B cell (primary cell): ENCODE measurements around the gene CCR4. TPM values are rescaled to one million over a fixed set of nuclear protein-coding genes. Genes with fewer than 3 reads are reported as not detected.
"Not testable (repeated sequence)": the region's sequence is repeated elsewhere in the genome, so short reads cannot be mapped to it uniquely, and the experiment has no call there.

ENCODE experiments used
- ATAC-seq: fragments of 200-7000 bp; cut with Tn5 transposase; one replicate; pipeline ENCODE4 v1.10.0; 2021; ENCODE audit warnings: low read depth, mild to moderate bottlenecking, moderate number of reproducible peaks, moderate library complexity
- CTCF ChIA-PET: fragments of 350-600 bp; sonication (Branson Sonifier 250); formaldehyde crosslinking; loops from one replicate; lab custom pipeline; 2021; ENCODE audit warnings: antibody characterized with exemption, inconsistent platforms; lab: Charles Lee
- POLR2A ChIA-PET: fragments of 350-600 bp; sonication (Branson Sonifier 250); formaldehyde crosslinking; loops from one replicate; lab custom pipeline; 2021; ENCODE audit warnings: antibody characterized with exemption; lab: Charles Lee
- DNase-seq: peaks from one replicate; pipeline ENCODE4 v3.0.0; 2013
- H2AFZ ChIP-seq: 2 replicates; pipeline ENCODE4 v1.6.1; 2012; ENCODE audit warnings: mild to moderate bottlenecking, low read depth, low read length; ENCODE audit not compliant: insufficient read depth, poor library complexity, severe bottlenecking
- H3K27ac ChIP-seq, 2 donors: 1 replicate in 1 of 2; 2 replicates in 1 of 2; pipeline ENCODE4 v1.5.1; 2012 to 2013; ENCODE audit warnings: low read length in 2 of 2, mild to moderate bottlenecking in 2 of 2, moderate library complexity in 1 of 2
- H3K27me3 ChIP-seq, 4 experiments: fragments of 200-600 bp in 1 of 4; sonication (generic) in 1 of 4; replicated peaks in 1 of 4; 1 replicate in 2 of 4; 2 replicates in 2 of 4; pipeline versions ENCODE4 v1.6.1 to v1.7.0; 2013 to 2016; ENCODE audit warnings: low read length in 3 of 4, mild to moderate bottlenecking in 2 of 4, mixed read lengths in 1 of 4, moderate library complexity in 1 of 4; ENCODE audit not compliant: insufficient read depth in 4 of 4, control insufficient read depth in 3 of 4; ENCODE audit errors: control extremely low read depth in 1 of 4
- H3K36me3 ChIP-seq, 2 experiments: replicated peaks in 1 of 2; 1 replicate in 1 of 2; 2 replicates in 1 of 2; pipeline versions ENCODE4 v1.6.1 to v1.7.1; 2013; ENCODE audit warnings: low read length in 1 of 2; ENCODE audit not compliant: insufficient read depth in 2 of 2, control insufficient read depth in 1 of 2; ENCODE audit errors: control extremely low read depth in 1 of 2, extremely low read depth in 1 of 2
- H3K4me1 ChIP-seq, 2 donors: fragments of 200-600 bp in 1 of 2; sonication (generic) in 1 of 2; 1 replicate in 1 of 2; 2 replicates in 1 of 2; pipeline versions ENCODE4 v1.5.1 to v1.6.1; 2013 to 2017; ENCODE audit warnings: low read length in 2 of 2; ENCODE audit not compliant: control insufficient read depth in 2 of 2, insufficient read depth in 2 of 2
- H3K4me2 ChIP-seq: replicated peaks from 2 replicates; pipeline ENCODE3; 2012; ENCODE audit warnings: mild to moderate bottlenecking, low read depth, low read length; ENCODE audit not compliant: poor library complexity, severe bottlenecking
- H3K4me3 ChIP-seq, 5 experiments: fragments of 200-600 bp in 1 of 5; sonication (generic) in 1 of 5; 1 replicate in 3 of 5; 2 replicates in 2 of 5; pipeline versions ENCODE4 v1.5.1 to v1.7.0; 2011 to 2016; ENCODE audit warnings: low read length in 4 of 5, mild to moderate bottlenecking in 4 of 5, low read depth in 2 of 5, control low read depth in 1 of 5, moderate library complexity in 1 of 5; ENCODE audit not compliant: insufficient read depth in 1 of 5; ENCODE audit errors: control extremely low read depth in 1 of 5, extremely low read depth in 1 of 5
- H3K79me2 ChIP-seq: fragments of 200-600 bp; sonication (generic); one replicate; pipeline ENCODE4 v1.6.0; 2016; ENCODE audit warnings: low read length; ENCODE audit not compliant: control insufficient read depth, insufficient read depth
- H3K9ac ChIP-seq: fragments of 200-600 bp; sonication (generic); 2 replicates; pipeline ENCODE4 v1.6.1; 2017; ENCODE audit warnings: mild to moderate bottlenecking, low read length, moderate library complexity
- H3K9me3 ChIP-seq, 3 donors: one replicate each; pipeline versions ENCODE4 v1.6.1 to v1.7.1; 2013; ENCODE audit warnings: low read length in 2 of 3; ENCODE audit not compliant: control insufficient read depth in 2 of 3, insufficient read depth in 1 of 3; ENCODE audit errors: control extremely low read depth in 1 of 3
- H4K20me1 ChIP-seq: 2 replicates; pipeline ENCODE4 v1.6.0; 2012; ENCODE audit warnings: mild to moderate bottlenecking, low read length; ENCODE audit not compliant: insufficient read depth, control insufficient read depth, poor library complexity, severe bottlenecking
- H3K27ac Mint-ChIP-seq: one replicate; pipeline ENCODE4 v1.8.0; 2021; ENCODE audit warnings: mixed read lengths
- H3K27me3 Mint-ChIP-seq: one replicate; pipeline ENCODE4 v1.8.0; 2021; ENCODE audit warnings: mixed read lengths
- H3K4me1 Mint-ChIP-seq: one replicate; pipeline ENCODE4 v1.8.0; 2021; ENCODE audit warnings: mixed read lengths
- H3K4me3 Mint-ChIP-seq: one replicate; pipeline ENCODE4 v1.8.0; 2021; ENCODE audit warnings: mixed read lengths
- H3K9me3 Mint-ChIP-seq: one replicate; pipeline ENCODE4 v1.8.0; 2022; ENCODE audit warnings: mixed read lengths; ENCODE audit not compliant: insufficient read depth
- EZH2 ChIP-seq: IDR thresholded peaks from 2 replicates; pipeline ENCODE4 v1.6.1; 2012; ENCODE audit warnings: borderline replicate concordance, low read depth, mild to moderate bottlenecking, moderate library complexity, low read length; ENCODE audit not compliant: insufficient read depth, poor library complexity, severe bottlenecking
- WGBS: methylation state at CpG from one replicate; pipeline ENCODE4 v1.1.5; 2013; ENCODE audit warnings: missing lambda C conversion rate; ENCODE audit not compliant: insufficient coverage; 5-methylcytosine and 5-hydroxymethylcytosine counted together
- intact Hi-C: fragments of 100-400 bp; cut with micrococcal nuclease; formaldehyde crosslinking; loops from one replicate; pipeline ENCODE4 v1.10.0; 2022
- polyA plus RNA-seq: library from polyadenylated mRNA; depleted of rRNA; stranded (reverse); fragments of >200 nt; gene quantifications from 2 replicates; pipeline ENCODE4 v1.2.3, GENCODE V29; 2012
- total RNA-seq, 2 donors: library from RNA; stranded (reverse); fragments of 120-200 nt in 1 of 2; gene quantifications; 1 replicate in 1 of 2; 2 replicates in 1 of 2; pipeline versions ENCODE4 v1.2.3 to v1.2.4, GENCODE V29; 2013 to 2022
- TF ChIP-seq, protein P1 (sequence below): fragments of 200-600 bp; IDR thresholded peaks from one replicate; pipeline ENCODE4 v1.8.0; 2022; ENCODE audit warnings: antibody characterized with exemption, mild to moderate bottlenecking

Gene CCR4
- total and polyA plus RNA-seq, 2 donors (not counting 1 experiment from before 2014, with no cell fraction given): 0.04 to 0.12 TPM

DNA sequence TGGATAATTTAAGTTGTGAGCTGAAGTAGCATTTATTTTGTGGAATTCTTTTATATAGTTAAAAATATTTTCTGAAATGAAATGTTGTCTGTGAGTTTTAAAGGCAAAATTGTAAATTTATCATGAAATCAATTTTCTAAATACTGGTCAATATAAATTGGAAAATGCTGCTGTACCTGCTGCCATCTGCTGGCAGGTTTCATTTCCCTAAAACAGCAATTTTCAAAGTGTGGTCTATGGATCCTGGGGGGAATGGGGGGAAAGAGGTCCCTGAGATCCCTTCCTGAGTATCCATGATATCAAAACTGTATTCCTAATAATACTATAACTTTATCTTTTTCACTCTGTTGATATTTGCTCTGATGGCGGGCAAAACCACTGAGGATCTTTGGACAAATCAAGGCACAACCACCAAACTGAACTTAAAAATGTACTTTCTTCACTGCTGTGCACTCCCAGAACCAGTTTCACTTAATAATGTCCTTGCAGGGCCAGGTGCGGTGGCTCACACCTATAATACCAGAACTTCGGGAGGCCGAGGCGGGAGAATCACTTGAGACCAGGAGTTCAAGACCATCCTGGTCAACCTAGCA is 17.2 kb upstream of the CCR4 start:
- POLR2A ChIA-PET: no interaction called here
- H3K9me3 Mint-ChIP-seq: peaks cover 5% of the 10 kb centered on the region
- Histone ChIP-seq H3K4me1 (no peaks in the 10 kb centered on the region), H3K4me2 (no peak overlapping the region), H3K27ac (no peak overlapping the region), H3K79me2 (no peaks in the 10 kb centered on the region), H3K36me3 (no peaks in the 10 kb centered on the region), H3K9me3 (peaks cover 0 to 8% (median 0%) of the 10 kb centered on the region in 3 donors), H4K20me1 (no peaks in the 10 kb centered on the region), H2AFZ (no peak overlapping the region), H3K9ac (no peak overlapping the region), H3K27me3 (no peaks in the 10 kb centered on the region), H3K4me3 (no peak overlapping the region)
- peak; percentile 44 for DNase-seq
- peaks cover 5% of the 10 kb centered on the region for H3K27me3 Mint-ChIP-seq
- WGBS: 92% methylated on average over 1 of the region's 5 CpGs
- intact Hi-C loops: loop anchor here (5.0 kb wide), 1 partner anchor 757 kb away; no protein-coding TSS in a partner anchor
- no peaks in the 10 kb centered on the region for H3K4me1 Mint-ChIP-seq
- no peak overlapping the region for H3K4me3 Mint-ChIP-seq
- no peak overlapping the region for H3K27ac Mint-ChIP-seq
- CTCF ChIA-PET: interaction anchor here (1.2 to 1.9 kb wide), 5 partner anchors 17 to 425 kb away, joined by 3 to 5 read pairs (median 4); no protein-coding TSS in a partner anchor
- ATAC-seq: no peak
- TF ChIP-seq, protein P1, sequence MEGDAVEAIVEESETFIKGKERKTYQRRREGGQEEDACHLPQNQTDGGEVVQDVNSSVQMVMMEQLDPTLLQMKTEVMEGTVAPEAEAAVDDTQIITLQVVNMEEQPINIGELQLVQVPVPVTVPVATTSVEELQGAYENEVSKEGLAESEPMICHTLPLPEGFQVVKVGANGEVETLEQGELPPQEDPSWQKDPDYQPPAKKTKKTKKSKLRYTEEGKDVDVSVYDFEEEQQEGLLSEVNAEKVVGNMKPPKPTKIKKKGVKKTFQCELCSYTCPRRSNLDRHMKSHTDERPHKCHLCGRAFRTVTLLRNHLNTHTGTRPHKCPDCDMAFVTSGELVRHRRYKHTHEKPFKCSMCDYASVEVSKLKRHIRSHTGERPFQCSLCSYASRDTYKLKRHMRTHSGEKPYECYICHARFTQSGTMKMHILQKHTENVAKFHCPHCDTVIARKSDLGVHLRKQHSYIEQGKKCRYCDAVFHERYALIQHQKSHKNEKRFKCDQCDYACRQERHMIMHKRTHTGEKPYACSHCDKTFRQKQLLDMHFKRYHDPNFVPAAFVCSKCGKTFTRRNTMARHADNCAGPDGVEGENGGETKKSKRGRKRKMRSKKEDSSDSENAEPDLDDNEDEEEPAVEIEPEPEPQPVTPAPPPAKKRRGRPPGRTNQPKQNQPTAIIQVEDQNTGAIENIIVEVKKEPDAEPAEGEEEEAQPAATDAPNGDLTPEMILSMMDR: peak; percentile 72
- TF ChIP-seq EZH2: no peak

DNA sequence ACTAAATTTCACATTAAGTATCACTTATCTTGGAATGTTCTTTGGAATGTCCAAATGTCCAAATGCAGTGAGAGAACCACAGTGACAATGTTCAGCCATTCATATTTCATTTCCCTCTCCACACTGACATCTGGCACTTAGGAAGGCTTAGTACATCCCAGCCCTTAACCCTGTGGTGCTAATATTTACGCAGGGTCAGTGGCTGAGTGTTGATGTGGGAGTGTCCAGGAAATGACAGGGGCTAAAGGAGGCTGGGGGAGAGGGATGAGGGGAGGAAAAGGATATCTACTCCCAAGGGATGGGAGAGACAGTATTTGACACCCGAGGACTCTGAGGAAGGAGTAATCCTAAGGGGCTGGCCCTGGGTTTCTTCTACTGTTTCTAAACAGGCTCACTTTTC is 14.1 kb upstream of the CCR4 start:
- TF ChIP-seq EZH2: no peak
- TF ChIP-seq, protein P1: no peak
- Mint-ChIP-seq H3K4me3 (no peak overlapping the region), H3K27ac (no peak overlapping the region), H3K9me3 (no peaks in the 10 kb centered on the region), H3K4me1 (no peaks in the 10 kb centered on the region), H3K27me3 (no peaks in the 10 kb centered on the region)
- Histone ChIP-seq H2AFZ (no peak overlapping the region), H4K20me1 (no peaks in the 10 kb centered on the region), H3K4me3 (no peak overlapping the region), H3K9me3 (peaks cover 0 to 3% (median 0%) of the 10 kb centered on the region in 3 donors), H3K27me3 (no peaks in the 10 kb centered on the region), H3K9ac (no peak overlapping the region), H3K4me1 (no peaks in the 10 kb centered on the region), H3K27ac (no peak overlapping the region), H3K4me2 (no peak overlapping the region), H3K36me3 (no peaks in the 10 kb centered on the region), H3K79me2 (no peaks in the 10 kb centered on the region)
- ATAC-seq: no peak
- intact Hi-C loops: no loop called here
- DNase-seq: no peak
- POLR2A ChIA-PET: no interaction called here
- CTCF ChIA-PET: no interaction called here
- 67% methylated on average over 1 of the region's 2 CpGs for WGBS

DNA sequence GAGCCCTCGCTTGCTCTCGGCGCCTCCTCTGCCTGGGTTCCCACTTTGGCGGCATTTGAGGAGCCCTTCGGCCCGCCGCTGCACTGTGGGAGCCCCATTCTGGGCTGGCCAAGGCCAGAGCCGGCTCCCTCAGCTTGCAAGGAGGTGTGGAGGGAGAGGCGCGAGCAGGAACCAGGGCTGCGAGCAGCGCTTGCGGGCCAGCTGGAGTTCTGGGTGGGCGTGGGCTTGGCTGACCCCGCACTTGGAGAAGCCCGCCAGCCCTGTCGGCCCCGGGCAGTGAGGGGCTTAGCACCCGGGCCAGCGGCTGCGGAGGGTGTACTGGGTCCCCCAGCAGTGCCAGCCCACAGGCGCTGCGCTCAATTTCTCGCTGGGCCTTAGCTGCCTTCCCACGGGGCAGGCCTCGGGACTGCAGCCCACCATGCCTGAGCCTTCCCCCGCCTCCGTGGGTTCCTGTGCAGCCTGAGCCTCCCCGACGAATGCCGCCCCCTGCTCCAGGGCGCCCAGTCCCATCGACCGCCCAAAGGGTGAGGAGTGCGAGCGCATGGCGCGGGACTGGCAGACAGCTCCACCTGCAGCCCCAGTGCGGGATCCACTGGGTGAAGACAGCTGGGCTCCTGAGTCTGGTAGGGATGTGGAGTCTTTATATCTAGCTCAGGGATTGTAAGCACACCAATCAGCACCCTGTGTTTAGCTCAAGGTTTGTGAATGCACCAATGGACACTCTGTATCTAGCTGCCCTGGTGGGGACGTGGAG is 11.7 kb upstream of the CCR4 start:
- H3K4me3 Mint-ChIP-seq, H3K27ac Mint-ChIP-seq, POLR2A ChIA-PET, H4K20me1 ChIP-seq, H3K27me3 ChIP-seq, H3K36me3 ChIP-seq, intact Hi-C loops, DNase-seq, H3K4me1 ChIP-seq, H3K4me1 Mint-ChIP-seq, H3K4me2 ChIP-seq, CTCF ChIA-PET, H3K9me3 Mint-ChIP-seq, H2AFZ ChIP-seq, H3K27ac ChIP-seq, H3K27me3 Mint-ChIP-seq, H3K4me3 ChIP-seq, ATAC-seq, H3K79me2 ChIP-seq, H3K9ac ChIP-seq, H3K9me3 ChIP-seq: not testable (repeated sequence)
- 95% methylated on average over 38 of the region's 40 CpGs for WGBS
